KMS-11 (cell line): ENCODE measurements around the gene MACROH2A1.

Experiments used
- H2AFZ ChIP-seq: fragments of 200-600 bp; sonication (generic); 2 replicates; pipeline ENCODE4 v1.6.1; 2016; ENCODE audit warnings: antibody characterized with exemption, mixed run types, low read depth
- H3K27ac ChIP-seq: fragments of 200-600 bp; sonication (generic); 2 replicates; pipeline ENCODE4 v1.6.1; 2016; ENCODE audit warnings: mild to moderate bottlenecking, mixed run types
- H3K27me3 ChIP-seq: fragments of 200-600 bp; sonication (generic); 2 replicates; pipeline ENCODE4 v1.6.1; 2017; ENCODE audit warnings: mild to moderate bottlenecking, low read depth, mixed run types, moderate library complexity; ENCODE audit not compliant: insufficient read depth
- H3K36me3 ChIP-seq: fragments of 200-600 bp; sonication (generic); 2 replicates; pipeline ENCODE4 v1.6.1; 2017; ENCODE audit warnings: mild to moderate bottlenecking, mixed run types; ENCODE audit not compliant: insufficient read depth
- H3K4me1 ChIP-seq: fragments of 200-600 bp; sonication (generic); 2 replicates; pipeline ENCODE4 v1.6.1; 2016; ENCODE audit warnings: mild to moderate bottlenecking, low read depth, mixed run types; ENCODE audit not compliant: poor library complexity, severe bottlenecking
- H3K4me2 ChIP-seq: fragments of 200-600 bp; sonication (generic); 2 replicates; pipeline ENCODE4 v1.7.0; 2016; ENCODE audit warnings: mild to moderate bottlenecking, mixed run types
- H3K4me3 ChIP-seq: fragments of 200-600 bp; sonication (generic); IDR thresholded peaks from 2 replicates; pipeline ENCODE4 v1.6.1; 2017; ENCODE audit warnings: low read depth, low read length, mixed read lengths; ENCODE audit not compliant: insufficient read depth
- H3K79me2 ChIP-seq: fragments of 200-600 bp; sonication (generic); 2 replicates; pipeline ENCODE4 v1.6.1; 2016; ENCODE audit warnings: low read depth, mixed run types; ENCODE audit not compliant: insufficient read depth
- H3K9ac ChIP-seq: fragments of 200-600 bp; sonication (generic); 2 replicates; pipeline ENCODE4 v1.6.1; 2016; ENCODE audit warnings: mild to moderate bottlenecking, mixed run types
- H4K20me1 ChIP-seq: fragments of 200-600 bp; sonication (generic); 2 replicates; pipeline ENCODE4 v1.6.1; 2016; ENCODE audit warnings: mild to moderate bottlenecking, mixed run types; ENCODE audit not compliant: insufficient read depth
- TF ChIP-seq, protein P1 (sequence below): fragments of 200-600 bp; sonication (generic); conservative IDR thresholded peaks from 2 replicates; pipeline ENCODE4 v1.6.1; 2017; ENCODE audit warnings: low read depth, mild to moderate bottlenecking, antibody characterized with exemption, low read length, moderate library complexity, mixed read lengths

The MACROH2A1 gene

DNA sequence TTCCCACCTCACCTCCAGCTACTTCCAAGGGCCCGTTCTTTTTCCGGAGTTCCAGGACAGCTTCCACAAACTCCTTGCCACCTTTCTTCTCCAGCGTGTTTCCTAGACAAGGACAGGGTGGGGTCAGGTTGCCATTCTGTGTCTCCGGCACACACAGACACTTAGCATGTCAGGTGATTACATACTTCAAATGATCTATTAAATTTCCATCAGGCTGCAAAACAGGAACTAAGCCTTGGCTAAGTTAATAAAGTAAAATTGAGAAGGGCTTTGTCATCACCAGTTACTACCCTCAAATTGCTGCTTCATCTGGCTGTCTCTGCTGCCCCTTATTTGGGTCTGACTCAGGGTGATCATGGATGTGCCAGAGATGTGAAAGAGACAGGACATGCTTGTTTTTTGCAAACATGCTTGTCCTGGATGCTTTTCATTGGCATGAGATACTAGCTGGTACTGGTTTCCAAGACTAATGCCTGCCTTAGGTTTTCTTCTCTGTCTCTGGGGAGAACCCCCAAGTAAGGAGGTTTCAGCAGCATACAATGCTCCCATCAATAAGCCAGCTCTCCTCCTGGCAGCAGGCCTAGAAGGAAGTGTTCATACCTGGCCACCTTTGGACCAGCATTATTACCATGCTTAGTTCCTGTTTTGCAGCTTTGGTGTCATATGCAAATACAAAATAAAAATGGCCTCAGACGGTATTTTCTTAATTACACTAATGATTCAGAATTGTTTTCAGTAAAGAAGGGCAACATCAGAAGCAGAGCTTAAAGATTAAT is 52.9 kb downstream of the MACROH2A1 start:
- Histone ChIP-seq H3K27ac (no peak overlapping the region), H3K36me3 (0 out of 2 replicates have a peak, but pooled peaks cover 3% of the 10 kb centered on the region), H3K79me2 (no peaks in the 10 kb centered on the region), H3K27me3 (no peaks in the 10 kb centered on the region), H4K20me1 (no peaks in the 10 kb centered on the region), H3K4me2 (no peak overlapping the region), H3K4me1 (no peaks in the 10 kb centered on the region), H3K4me3 (no peak overlapping the region), H3K9ac (no peak overlapping the region), H2AFZ (no peak overlapping the region)
- TF ChIP-seq, protein P1, sequence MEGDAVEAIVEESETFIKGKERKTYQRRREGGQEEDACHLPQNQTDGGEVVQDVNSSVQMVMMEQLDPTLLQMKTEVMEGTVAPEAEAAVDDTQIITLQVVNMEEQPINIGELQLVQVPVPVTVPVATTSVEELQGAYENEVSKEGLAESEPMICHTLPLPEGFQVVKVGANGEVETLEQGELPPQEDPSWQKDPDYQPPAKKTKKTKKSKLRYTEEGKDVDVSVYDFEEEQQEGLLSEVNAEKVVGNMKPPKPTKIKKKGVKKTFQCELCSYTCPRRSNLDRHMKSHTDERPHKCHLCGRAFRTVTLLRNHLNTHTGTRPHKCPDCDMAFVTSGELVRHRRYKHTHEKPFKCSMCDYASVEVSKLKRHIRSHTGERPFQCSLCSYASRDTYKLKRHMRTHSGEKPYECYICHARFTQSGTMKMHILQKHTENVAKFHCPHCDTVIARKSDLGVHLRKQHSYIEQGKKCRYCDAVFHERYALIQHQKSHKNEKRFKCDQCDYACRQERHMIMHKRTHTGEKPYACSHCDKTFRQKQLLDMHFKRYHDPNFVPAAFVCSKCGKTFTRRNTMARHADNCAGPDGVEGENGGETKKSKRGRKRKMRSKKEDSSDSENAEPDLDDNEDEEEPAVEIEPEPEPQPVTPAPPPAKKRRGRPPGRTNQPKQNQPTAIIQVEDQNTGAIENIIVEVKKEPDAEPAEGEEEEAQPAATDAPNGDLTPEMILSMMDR = no peak

DNA sequence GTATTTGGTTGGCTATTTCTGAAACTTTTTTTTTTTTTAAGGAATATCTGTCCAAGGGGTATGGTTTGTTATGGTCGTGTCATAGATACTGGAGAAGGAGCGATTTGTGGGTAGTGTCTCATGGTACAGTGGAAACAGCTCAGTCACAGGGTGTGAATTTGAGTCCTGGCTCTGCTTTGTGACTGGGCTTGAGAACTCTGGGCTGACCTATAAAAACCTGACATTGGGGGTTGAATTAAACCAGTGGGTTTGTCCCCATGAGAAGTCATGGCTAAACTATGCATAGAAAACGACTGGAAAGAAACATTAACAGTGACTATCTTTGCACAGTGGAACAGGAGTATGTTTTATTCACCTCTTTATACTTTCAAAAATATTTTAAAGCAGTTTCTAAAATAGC is 54.7 kb downstream of the MACROH2A1 start:
- Histone ChIP-seq H4K20me1 (no peaks in the 10 kb centered on the region), H3K4me3 (no peak overlapping the region), H3K9ac (no peak overlapping the region), H3K36me3 (0 out of 2 replicates have a peak, but pooled peaks cover 3% of the 10 kb centered on the region), H3K27ac (no peak overlapping the region), H3K79me2 (no peaks in the 10 kb centered on the region), H3K27me3 (no peaks in the 10 kb centered on the region), H3K4me1 (no peaks in the 10 kb centered on the region), H3K4me2 (no peak overlapping the region), H2AFZ (no peak overlapping the region)
- TF ChIP-seq, protein P1 = no peak

DNA sequence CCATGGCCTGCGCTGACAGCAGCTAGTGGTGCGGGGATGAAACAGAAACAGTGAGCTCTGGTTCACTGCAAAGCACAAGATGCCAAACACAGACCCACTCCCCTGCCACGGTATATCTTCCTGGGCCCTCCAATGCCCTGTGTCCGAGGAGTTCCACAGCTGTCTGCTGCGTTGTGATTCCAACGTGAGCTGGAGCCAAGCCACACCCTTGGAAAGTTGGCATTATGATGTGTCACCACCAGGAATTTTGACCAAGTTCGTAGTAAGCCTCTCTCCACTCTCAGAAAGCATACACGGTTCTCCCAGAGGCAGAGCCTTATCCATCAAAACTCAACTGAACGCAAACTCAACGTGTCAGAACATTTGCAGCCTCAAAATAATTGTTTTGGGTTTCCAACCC is 55.6 kb downstream of the MACROH2A1 start:
- no peaks in the 10 kb centered on the region for H3K79me2 ChIP-seq
- no peak overlapping the region for H3K4me3 ChIP-seq
- TF ChIP-seq, protein P1 = no peak
- H3K27ac ChIP-seq = no peak overlapping the region
- no peak overlapping the region for H3K4me2 ChIP-seq
- no peak overlapping the region for H3K9ac ChIP-seq
- H4K20me1 ChIP-seq = no peaks in the 10 kb centered on the region
- no peak overlapping the region for H2AFZ ChIP-seq
- no peaks in the 10 kb centered on the region for H3K27me3 ChIP-seq
- H3K36me3 ChIP-seq = 0 out of 2 replicates have a peak, but pooled peaks cover 3% of the 10 kb centered on the region
- H3K4me1 ChIP-seq = no peaks in the 10 kb centered on the region

DNA sequence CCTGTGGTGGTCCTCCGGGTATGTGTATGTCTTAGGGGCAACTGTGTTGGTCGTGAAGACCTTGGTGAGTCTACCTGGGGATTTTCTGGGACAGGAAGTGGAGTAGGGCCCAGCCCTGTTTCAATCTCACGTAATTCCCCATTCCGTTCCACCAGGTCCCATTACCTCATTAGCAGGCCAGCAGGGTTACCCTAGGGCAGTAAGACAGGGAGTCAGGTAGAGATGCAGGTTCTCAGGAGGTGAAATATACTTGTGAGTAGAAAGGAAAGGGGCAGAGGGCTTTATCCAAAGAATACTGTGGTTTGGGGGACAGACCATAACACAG is 56.5 kb downstream of the MACROH2A1 start:
- TF ChIP-seq, protein P1 = no peak
- Histone ChIP-seq H3K27ac (no peak overlapping the region), H3K79me2 (no peaks in the 10 kb centered on the region), H3K4me3 (no peak overlapping the region), H3K27me3 (no peaks in the 10 kb centered on the region), H2AFZ (no peak overlapping the region), H3K9ac (no peak overlapping the region), H3K36me3 (0 out of 2 replicates have a peak, but pooled peaks cover 3% of the 10 kb centered on the region), H3K4me1 (no peaks in the 10 kb centered on the region), H4K20me1 (no peaks in the 10 kb centered on the region), H3K4me2 (no peak overlapping the region)
